Caco-2 (cell line): Measurements from ENCODE around the gene OBI1. TPM values are rescaled to one million over a fixed set of nuclear protein-coding genes. Genes with fewer than 3 reads are reported as not detected.

Experiments used
- BruUV-seq: library from RNA; stranded (reverse); fragments of 400-500 nt; replicated peaks from 2 replicates; lab custom pipeline; 2021; lab: Mats Ljungman, UMichigan
- CTCF ChIA-PET: fragments of 300-600 bp; sonication (Branson Sonifier 250); formaldehyde crosslinking; loops from one replicate; lab custom pipeline; 2022; ENCODE audit warnings: antibody characterized with exemption; lab: Charles Lee
- POLR2A ChIA-PET: fragments of 300-600 bp; sonication (Branson Sonifier 250); formaldehyde crosslinking; loops from one replicate; lab custom pipeline; 2022; ENCODE audit warnings: antibody characterized with exemption; lab: Charles Lee
- DNase-seq, 2 experiments: peaks; one replicate each; pipeline versions ENCODE4 v3.0.0 to v3.0.0-alpha.2; 2020 to 2022
- H3K27me3 ChIP-seq: replicated peaks from 2 replicates; pipeline ENCODE4 v1.6.0; 2011; ENCODE audit warnings: low read length; ENCODE audit not compliant: control insufficient read depth, insufficient read depth
- H3K36me3 ChIP-seq: 2 replicates; pipeline ENCODE4 v1.5.1; 2011; ENCODE audit warnings: low read length; ENCODE audit not compliant: control insufficient read depth, insufficient read depth
- H3K4me1 ChIP-seq: fragments of 250-450 bp; sonication (Bioruptor Pico); 2 replicates; pipeline ENCODE4 v1.5.1; 2020; ENCODE audit warnings: mild to moderate bottlenecking
- H3K4me3 ChIP-seq: 2 replicates; pipeline ENCODE4 v1.5.1; 2011; ENCODE audit warnings: low read depth, mild to moderate bottlenecking, control low read depth, low read length
- H3K9me3 ChIP-seq: fragments of 250-450 bp; sonication (Bioruptor Pico); 2 replicates; pipeline ENCODE4 v1.5.1; 2020; ENCODE audit warnings: mild to moderate bottlenecking, moderate library complexity
- H3K27ac Mint-ChIP-seq: one replicate; pipeline ENCODE4 v1.8.0; 2022; ENCODE audit warnings: mixed read lengths; ENCODE audit not compliant: unreplicated experiment
- H3K27me3 Mint-ChIP-seq: one replicate; pipeline ENCODE4 v1.8.0; 2022; ENCODE audit warnings: mixed read lengths; ENCODE audit not compliant: insufficient read depth, unreplicated experiment
- H3K36me3 Mint-ChIP-seq: one replicate; pipeline ENCODE4 v1.8.0; 2022; ENCODE audit warnings: mild to moderate bottlenecking, mixed read lengths; ENCODE audit not compliant: insufficient read depth, unreplicated experiment
- H3K4me1 Mint-ChIP-seq: one replicate; pipeline ENCODE4 v1.8.0; 2022; ENCODE audit warnings: low read depth, mixed read lengths; ENCODE audit not compliant: unreplicated experiment
- H3K4me3 Mint-ChIP-seq: one replicate; pipeline ENCODE4 v1.8.0; 2022; ENCODE audit warnings: mild to moderate bottlenecking, moderate library complexity, mixed read lengths; ENCODE audit not compliant: unreplicated experiment
- H3K9me3 Mint-ChIP-seq: one replicate; pipeline ENCODE4 v1.8.0; 2022; ENCODE audit warnings: mixed read lengths; ENCODE audit not compliant: unreplicated experiment
- CTCF ChIP-seq, 2 experiments: fragments of 200-600 bp in 1 of 2; IDR thresholded peaks; 1 replicate in 1 of 2; 2 replicates in 1 of 2; pipeline versions ENCODE4 v1.5.1 to v1.8.0; 2011 to 2022; ENCODE audit warnings: antibody characterized with exemption in 1 of 2, control low read depth in 1 of 2, inconsistent platforms in 1 of 2, low read depth in 1 of 2, low read length in 1 of 2, mild to moderate bottlenecking in 1 of 2, moderate library complexity in 1 of 2; ENCODE audit not compliant: insufficient read depth in 1 of 2, severe bottlenecking in 1 of 2, unreplicated experiment in 1 of 2
- intact Hi-C: fragments of 100-400 bp; cut with micrococcal nuclease; formaldehyde crosslinking; loops from one replicate; pipeline ENCODE4 v1.10.0; 2022; ENCODE audit not compliant: unreplicated experiment
- total RNA-seq: library from RNA; stranded (reverse); gene quantifications from 2 replicates; pipeline ENCODE4 v1.2.3, GENCODE V29; 2022

Gene OBI1
- total RNA-seq, 1 experiment from 2014 or later: 19.9 TPM

- CTCF ChIA-PET: no interaction called here
- no peak for TF ChIP-seq CTCF (IDR thresholded peaks at IDR 0.05; ENCODE audit: insufficient read depth in 1 of 2, low read depth in 1 of 2, low read length in 1 of 2, severe bottlenecking in 1 of 2, unreplicated experiment in 1 of 2)
- Mint-ChIP-seq H3K9me3 (no peaks in the 10 kb centered on the region), H3K36me3 (peaks cover 6% of the 10 kb centered on the region), H3K4me3 (peak overlapping the region; percentile 78), H3K4me1 (no peaks in the 10 kb centered on the region), H3K27ac (peak overlapping the region; percentile 35), H3K27me3 (peaks cover 3% of the 10 kb centered on the region)
- H3K36me3 ChIP-seq: no peaks in the 10 kb centered on the region
- no peaks in the 10 kb centered on the region for H3K27me3 ChIP-seq
- H3K4me3 ChIP-seq: peak overlapping the region; percentile 78
- POLR2A ChIA-PET: no interaction called here
- H3K4me1 ChIP-seq: peaks cover 7% of the 10 kb centered on the region; the same call in 1 of the 2 replicates
- DNase-seq: no peak
- no peaks in the 10 kb centered on the region for H3K9me3 ChIP-seq
- intact Hi-C loops: loop anchor here (2.0 to 10.0 kb wide), 3 partner anchors 287 to 465 kb away; no protein-coding TSS in a partner anchor
- BruUV-seq: no TSS peak
Measured at GRCh38 chr13:78601874-78602560, 56.9 kb downstream of the OBI1 start.

- TF ChIP-seq CTCF (IDR thresholded peaks at IDR 0.05; ENCODE audit: insufficient read depth in 1 of 2, low read depth in 1 of 2, low read length in 1 of 2, severe bottlenecking in 1 of 2, unreplicated experiment in 1 of 2): no peak
Measured at GRCh38 chr13:78601124-78601873, 57.7 kb downstream of the OBI1 start.

GRCh38 chr13:78600280-78600883 is 58.6 kb downstream of the OBI1 start:
- H3K4me1 Mint-ChIP-seq: no peaks in the 10 kb centered on the region
- no peaks in the 10 kb centered on the region for H3K27me3 Mint-ChIP-seq
- no peak for TF ChIP-seq CTCF (IDR thresholded peaks at IDR 0.05; ENCODE audit: insufficient read depth in 1 of 2, low read depth in 1 of 2, low read length in 1 of 2, severe bottlenecking in 1 of 2, unreplicated experiment in 1 of 2)
- CTCF ChIA-PET: no interaction called here
- intact Hi-C loops: loop anchor here (10.0 kb wide), 2 partner anchors 286 to 356 kb away; no protein-coding TSS in a partner anchor
- DNase-seq: no peak
- Histone ChIP-seq H3K4me3 (no peak overlapping the region), H3K36me3 (no peaks in the 10 kb centered on the region), H3K27me3 (no peaks in the 10 kb centered on the region), H3K4me1 (peaks cover 4% of the 10 kb centered on the region; the same call in 1 of the 2 replicates), H3K9me3 (no peaks in the 10 kb centered on the region)
- no peak overlapping the region for H3K4me3 Mint-ChIP-seq
- no peaks in the 10 kb centered on the region for H3K9me3 Mint-ChIP-seq
- H3K36me3 Mint-ChIP-seq: peaks cover 6% of the 10 kb centered on the region
- POLR2A ChIA-PET: no interaction called here
- no peak overlapping the region for H3K27ac Mint-ChIP-seq
- TSS peak; percentile 48 for BruUV-seq

More at GRCh38 chr13:78601124-78601873, 57.7 kb downstream of the OBI1 start:
- H3K27me3 Mint-ChIP-seq: peaks cover 3% of the 10 kb centered on the region
- Histone ChIP-seq H3K4me3 (no peak overlapping the region), H3K36me3 (no peaks in the 10 kb centered on the region), H3K9me3 (no peaks in the 10 kb centered on the region), H3K27me3 (no peaks in the 10 kb centered on the region), H3K4me1 (peaks cover 7% of the 10 kb centered on the region; the same call in 1 of the 2 replicates)
- DNase-seq: no peak
- no peaks in the 10 kb centered on the region for H3K9me3 Mint-ChIP-seq
- H3K4me3 Mint-ChIP-seq: no peak overlapping the region
- H3K27ac Mint-ChIP-seq: no peak overlapping the region
- H3K36me3 Mint-ChIP-seq: peaks cover 6% of the 10 kb centered on the region
- H3K4me1 Mint-ChIP-seq: no peaks in the 10 kb centered on the region
- BruUV-seq: no TSS peak
- intact Hi-C loops: loop anchor here (10.0 kb wide), 2 partner anchors 286 to 356 kb away; no protein-coding TSS in a partner anchor
- ChIA-PET CTCF (no interaction called here), POLR2A (no interaction called here)
